GM15510 (cell line): Measurements from ENCODE around the gene ZNF730.

Source experiments
- POLR2A ChIP-seq: IDR thresholded peaks from 3 replicates; pipeline ENCODE4 v1.6.1; 2011; ENCODE audit warnings: borderline replicate concordance; ENCODE audit not compliant: insufficient read length; ENCODE audit errors: extremely low read depth

Gene ZNF730

GRCh38 chr19:23190341-23190740, 73.5 kb downstream of the ZNF730 start:
- no peak for TF ChIP-seq POLR2A
